Measurements from ENCODE around the gene CA4.

CA4 gene

DNA sequence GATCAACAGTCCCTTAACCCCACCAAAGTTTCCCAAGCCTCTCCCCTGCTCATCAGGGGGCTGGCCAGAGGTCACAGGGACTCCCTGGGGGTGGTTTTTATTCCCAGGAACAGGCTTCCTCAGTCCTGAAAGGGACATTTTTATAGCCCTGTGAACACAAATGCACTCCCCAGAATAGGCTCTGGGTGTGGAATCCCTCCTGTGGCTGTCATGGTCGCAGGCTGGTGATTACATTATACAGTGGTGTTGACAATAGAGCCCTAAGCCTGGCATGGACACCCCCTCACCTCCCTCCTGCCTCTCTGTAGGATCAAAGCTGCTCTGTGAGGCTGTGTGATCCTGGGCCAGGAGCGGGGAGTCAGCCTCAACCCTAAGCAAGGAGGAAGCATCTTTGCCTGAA lies 1.4 kb upstream of the CA4 start:
- ChIA-PET CTCF (no interaction called here), POLR2A (interaction anchor here (1.4 kb wide), 1 partner anchor 70 kb away, joined by 3 read pairs; no protein-coding TSS in a partner anchor)
- no peak for TF ChIP-seq ZNF384 (IDR thresholded peaks at IDR 0.05)
- no peak for TF ChIP-seq L3MBTL2 (conservative IDR thresholded peaks at IDR 0.05)
- no peak for TF ChIP-seq SUZ12 (IDR thresholded peaks at IDR 0.05)
- DNase-seq (ENCODE audit: extremely low spot score) = no peak

GRCh38 chr17:60151355-60151754 lies 1.6 kb downstream of the CA4 start:
- ChIA-PET POLR2A (no interaction called here), CTCF (interaction anchor here (0.9 kb wide), 1 partner anchor 9 kb away, joined by 3 read pairs; no protein-coding TSS in a partner anchor)
- no peak for DNase-seq (ENCODE audit: extremely low spot score)
- TF ChIP-seq BHLHE40 (IDR thresholded peaks at IDR 0.05; ENCODE audit: borderline replicate concordance) (no peak), L3MBTL2 (conservative IDR thresholded peaks at IDR 0.05) (no peak), LEF1 (IDR thresholded peaks at IDR 0.05; ENCODE audit: borderline replicate concordance) (no peak)

DNA sequence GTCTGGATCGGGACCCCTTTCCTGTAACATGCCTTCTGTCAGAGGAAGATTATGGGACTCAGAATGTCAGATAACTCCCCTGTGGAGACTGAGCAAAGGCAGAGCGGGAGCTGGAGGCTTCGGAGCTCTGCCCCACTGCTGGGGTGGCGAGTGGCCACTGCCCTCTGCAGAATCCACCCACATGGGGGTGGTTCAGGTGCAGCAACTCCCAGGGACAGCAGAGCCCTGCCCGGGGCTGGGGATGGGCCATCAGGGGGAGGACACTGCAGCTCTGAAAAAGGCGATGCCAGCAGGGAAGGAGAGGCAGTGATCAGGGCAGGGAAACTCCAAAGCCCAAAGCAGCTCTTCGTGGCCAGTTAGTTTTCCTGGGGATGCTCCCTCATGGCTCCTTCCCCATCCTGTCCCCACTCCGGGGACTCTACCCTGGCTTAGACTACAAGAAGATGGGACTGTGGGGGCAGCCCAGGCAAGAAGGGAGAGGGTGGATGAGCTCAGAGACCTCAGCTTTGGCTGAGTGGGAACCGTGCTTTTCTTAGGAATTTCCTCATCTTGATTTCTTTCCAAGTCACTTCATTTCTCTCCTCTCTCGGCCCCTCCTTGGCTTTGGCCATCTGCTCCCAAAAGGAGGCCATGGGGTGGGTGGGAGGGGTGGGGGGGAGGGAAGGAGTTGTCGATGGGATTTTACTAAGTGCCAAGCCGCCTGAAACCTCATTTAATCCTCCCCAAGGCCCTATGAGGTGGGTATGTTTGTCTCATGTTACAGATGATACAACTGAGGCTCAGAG lies 4.0 kb downstream of the CA4 start:
- POLR2A ChIA-PET = no interaction called here
- CTCF ChIA-PET = interaction anchor here (0.5 to 1.5 kb wide), 4 partner anchors 10 to 830 kb away, joined by 3 to 8 read pairs (median 4); no protein-coding TSS in a partner anchor
- DNase-seq (ENCODE audit: extremely low spot score) = no peak
- TF ChIP-seq FOXA1 (IDR thresholded peaks at IDR 0.05) = no peak
- no peak for TF ChIP-seq TARDBP (IDR thresholded peaks at IDR 0.05)
- no peak for TF ChIP-seq NFRKB (IDR thresholded peaks at IDR 0.05)
- TF ChIP-seq BHLHE40 (IDR thresholded peaks at IDR 0.05; ENCODE audit: borderline replicate concordance) = no peak
- no peak for TF ChIP-seq SP1 (IDR thresholded peaks at IDR 0.05)

DNA sequence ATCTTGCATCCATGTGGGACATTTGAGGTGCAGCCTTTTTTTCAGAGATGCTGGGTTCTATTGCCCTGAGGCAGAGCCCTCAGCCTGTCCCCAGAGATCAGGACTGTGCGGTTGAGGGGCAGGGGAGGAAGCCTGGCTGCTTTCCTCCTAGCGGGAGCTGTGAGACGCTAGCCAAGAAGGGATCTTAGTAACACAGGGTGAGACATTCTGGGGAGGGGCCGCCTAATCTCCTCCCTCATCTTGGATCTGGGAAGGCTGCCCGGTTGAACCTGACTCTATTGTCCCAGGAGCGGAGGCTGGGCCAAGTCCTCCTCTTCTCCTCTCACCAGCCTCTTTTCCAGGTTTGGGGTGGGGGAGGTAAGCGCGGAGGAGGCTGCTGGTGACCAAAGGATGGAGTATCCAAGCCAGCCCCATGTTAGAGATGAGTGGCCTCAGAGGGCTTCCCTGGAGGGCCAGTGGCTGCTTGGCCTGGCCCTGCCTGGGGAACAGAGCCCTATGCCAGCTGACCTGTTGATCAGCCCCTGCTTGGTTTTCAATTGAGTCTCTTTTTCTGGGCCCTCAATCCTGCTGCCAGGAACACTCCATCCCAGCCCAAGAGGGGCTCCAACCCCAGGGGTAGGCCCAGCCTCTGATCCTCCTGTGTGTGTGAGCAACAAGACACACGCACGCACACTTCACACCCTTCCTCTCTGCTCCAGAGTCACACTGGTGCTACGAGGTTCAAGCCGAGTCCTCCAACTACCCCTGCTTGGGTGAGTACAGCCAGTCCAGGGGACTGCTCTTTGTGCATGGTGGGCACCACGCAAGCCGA lies 5.0 kb downstream of the CA4 start:
- ChIA-PET POLR2A (no interaction called here), CTCF (no interaction called here)
- TF ChIP-seq NFRKB (IDR thresholded peaks at IDR 0.05) (no peak), PKNOX1 (IDR thresholded peaks at IDR 0.05) (no peak), SP1 (IDR thresholded peaks at IDR 0.05) (no peak), TARDBP (IDR thresholded peaks at IDR 0.05) (no peak), LEF1 (IDR thresholded peaks at IDR 0.05; ENCODE audit: borderline replicate concordance) (no peak), FOXK2 (IDR thresholded peaks at IDR 0.05) (no peak), SUZ12 (IDR thresholded peaks at IDR 0.05) (no peak), BHLHE40 (IDR thresholded peaks at IDR 0.05; ENCODE audit: borderline replicate concordance) (no peak), ZNF384 (IDR thresholded peaks at IDR 0.05) (no peak), ARNT (IDR thresholded peaks at IDR 0.05) (no peak), FOXM1 (IDR thresholded peaks at IDR 0.05; ENCODE audit: borderline replicate concordance) (no peak), CTBP1 (IDR thresholded peaks at IDR 0.05; ENCODE audit: borderline replicate concordance) (no peak), HDGF (IDR thresholded peaks at IDR 0.05; ENCODE audit: borderline replicate concordance) (no peak), ELF4 (IDR thresholded peaks at IDR 0.05) (no peak)
- DNase-seq (ENCODE audit: extremely low spot score) = no peak

DNA sequence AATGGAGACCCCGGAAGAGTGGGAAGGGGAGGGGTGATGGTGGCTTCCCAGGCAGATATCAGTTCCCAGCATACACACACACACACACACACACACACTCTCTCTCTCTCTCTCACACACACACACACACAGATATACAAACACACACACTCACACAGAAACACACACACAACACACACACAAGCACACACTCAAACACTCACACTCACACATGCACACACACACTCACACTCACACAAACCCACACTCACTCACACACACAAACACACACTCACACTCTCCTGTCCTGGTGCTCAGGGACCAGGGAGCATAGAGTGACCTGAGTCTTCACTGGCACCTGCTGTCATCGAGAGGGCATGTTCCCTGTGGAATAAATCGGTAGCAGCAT lies 5.6 kb downstream of the CA4 start:
- DNase-seq (ENCODE audit: extremely low spot score) = no peak
- ChIA-PET POLR2A (no interaction called here), CTCF (no interaction called here)
- TF ChIP-seq SUZ12 (IDR thresholded peaks at IDR 0.05) = no peak

GRCh38 chr17:60155815-60156214 lies 6.0 kb downstream of the CA4 start:
- ChIA-PET POLR2A (no interaction called here), CTCF (no interaction called here)
- no peak for DNase-seq (ENCODE audit: extremely low spot score)
- no peak for TF ChIP-seq NFRKB (IDR thresholded peaks at IDR 0.05)
- no peak for TF ChIP-seq BHLHE40 (IDR thresholded peaks at IDR 0.05; ENCODE audit: borderline replicate concordance)
- TF ChIP-seq FOXM1 (IDR thresholded peaks at IDR 0.05; ENCODE audit: borderline replicate concordance) = no peak
- no peak for TF ChIP-seq ZNF384 (IDR thresholded peaks at IDR 0.05)
- TF ChIP-seq SUZ12 (IDR thresholded peaks at IDR 0.05) = no peak
- TF ChIP-seq LEF1 (IDR thresholded peaks at IDR 0.05; ENCODE audit: borderline replicate concordance) = no peak
- no peak for TF ChIP-seq ARNT (IDR thresholded peaks at IDR 0.05)
- no peak for TF ChIP-seq SP1 (IDR thresholded peaks at IDR 0.05)

DNA sequence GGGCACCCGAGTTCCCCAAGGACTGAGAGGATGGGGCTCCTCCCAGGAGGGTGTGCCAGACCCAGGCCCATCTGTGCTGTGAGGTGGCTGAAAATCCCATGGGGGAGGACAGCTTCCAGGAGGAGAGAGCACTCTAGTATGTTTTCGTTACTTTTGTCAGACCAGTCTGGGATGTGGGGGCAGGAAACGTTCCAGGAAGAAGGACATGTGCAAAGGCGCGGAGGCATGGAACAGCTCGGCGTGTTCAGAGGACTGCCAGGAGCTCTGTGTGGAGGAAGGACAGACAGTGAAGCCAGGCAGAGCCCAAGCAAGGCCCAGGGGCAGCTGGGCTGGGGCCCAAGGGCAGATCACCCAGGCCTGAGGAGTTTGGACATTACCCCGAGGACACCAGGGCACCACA lies 7.0 kb downstream of the CA4 start:
- DNase-seq (ENCODE audit: extremely low spot score) = no peak
- ChIA-PET CTCF (no interaction called here), POLR2A (no interaction called here)
- no peak for TF ChIP-seq FOXA1 (IDR thresholded peaks at IDR 0.05)
- no peak for TF ChIP-seq BHLHE40 (IDR thresholded peaks at IDR 0.05; ENCODE audit: borderline replicate concordance)
- TF ChIP-seq FOXK2 (IDR thresholded peaks at IDR 0.05) = no peak
- TF ChIP-seq ELF4 (IDR thresholded peaks at IDR 0.05) = no peak
- no peak for TF ChIP-seq CTBP1 (IDR thresholded peaks at IDR 0.05; ENCODE audit: borderline replicate concordance)
- no peak for TF ChIP-seq L3MBTL2 (conservative IDR thresholded peaks at IDR 0.05)
- no peak for TF ChIP-seq HDGF (IDR thresholded peaks at IDR 0.05; ENCODE audit: borderline replicate concordance)
- TF ChIP-seq ARNT (IDR thresholded peaks at IDR 0.05) = no peak
- TF ChIP-seq SUZ12 (IDR thresholded peaks at IDR 0.05) = no peak
- TF ChIP-seq ZNF384 (IDR thresholded peaks at IDR 0.05) = no peak
- no peak for TF ChIP-seq NFRKB (IDR thresholded peaks at IDR 0.05)
